RWPE2 (cell line): Measurements from ENCODE around the gene MPHOSPH9.
"Not testable (repeated sequence)": the region's sequence is repeated elsewhere in the genome, so short reads cannot be mapped to it uniquely, and the experiment has no call there.

Experiments used
- ATAC-seq: fragments of 200-7000 bp; cut with Tn5 transposase; 3 replicates; pipeline ENCODE4 v1.9.1; 2021; ENCODE audit warnings: low read depth
- DNase-seq: peaks from one replicate; pipeline ENCODE4 v3.0.0-alpha.2; 2020; ENCODE audit warnings: low spot score
- H3K27ac ChIP-seq: fragments of 450-650 bp; 2 replicates; pipeline ENCODE4 v1.5.1; 2017; ENCODE audit warnings: mild to moderate bottlenecking; ENCODE audit not compliant: poor library complexity, severe bottlenecking
- H3K27me3 ChIP-seq: fragments of 250-450 bp; sonication (Bioruptor Pico); 2 replicates; pipeline ENCODE4 v1.5.1; 2021; ENCODE audit warnings: mild to moderate bottlenecking, moderate library complexity; ENCODE audit not compliant: insufficient read depth, poor library complexity, severe bottlenecking
- H3K36me3 ChIP-seq: fragments of 250-450 bp; sonication (Bioruptor Pico); 2 replicates; pipeline ENCODE4 v1.5.1; 2020; ENCODE audit warnings: low read depth, mild to moderate bottlenecking, moderate library complexity
- H3K4me1 ChIP-seq: fragments of 250-450 bp; sonication (Bioruptor Pico); 2 replicates; pipeline ENCODE4 v1.5.1; 2021; ENCODE audit warnings: mild to moderate bottlenecking, moderate library complexity; ENCODE audit not compliant: insufficient read depth, poor library complexity, severe bottlenecking
- H3K4me3 ChIP-seq: fragments of 250-450 bp; sonication (Bioruptor Pico); 2 replicates; pipeline ENCODE4 v1.5.1; 2021; ENCODE audit warnings: mild to moderate bottlenecking, moderate library complexity; ENCODE audit not compliant: severe bottlenecking
- H3K9me3 ChIP-seq: fragments of 250-450 bp; sonication (Bioruptor Pico); 2 replicates; pipeline ENCODE4 v1.5.1; 2021; ENCODE audit warnings: mild to moderate bottlenecking, moderate library complexity; ENCODE audit not compliant: severe bottlenecking
- TF ChIP-seq, protein P1 (sequence below): fragments of 450-650 bp; IDR thresholded peaks from one replicate; pipeline ENCODE4 v1.5.1; 2017; ENCODE audit warnings: mild to moderate bottlenecking, moderate library complexity; ENCODE audit not compliant: poor library complexity, severe bottlenecking

Gene MPHOSPH9

DNA sequence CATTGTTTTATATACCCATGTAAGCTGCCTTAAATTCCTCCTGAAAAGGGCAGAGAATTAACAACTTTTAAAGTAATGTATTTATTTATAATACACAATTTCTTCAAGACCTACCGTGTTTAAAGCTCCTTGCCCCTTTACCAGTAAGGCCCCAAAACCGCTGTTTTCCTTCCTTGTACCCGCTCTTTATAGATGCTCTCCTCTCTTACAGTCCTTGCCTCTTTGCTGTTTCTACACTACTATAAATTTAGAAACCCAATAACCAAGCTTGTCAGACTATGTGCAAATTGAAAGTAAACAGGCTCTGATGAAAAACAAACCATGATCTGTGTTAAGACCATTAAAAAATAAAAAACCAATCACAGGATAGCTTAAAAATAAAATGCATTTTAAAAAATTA is 3.9 kb downstream of the MPHOSPH9 start:
- Histone ChIP-seq H3K4me3 (no peak overlapping the region), H3K4me1 (peaks cover 14% of the 10 kb centered on the region), H3K36me3 (peaks cover 35% of the 10 kb centered on the region), H3K27me3 (no peaks in the 10 kb centered on the region), H3K9me3 (no peaks in the 10 kb centered on the region), H3K27ac (no peak overlapping the region)
- TF ChIP-seq, protein P1, sequence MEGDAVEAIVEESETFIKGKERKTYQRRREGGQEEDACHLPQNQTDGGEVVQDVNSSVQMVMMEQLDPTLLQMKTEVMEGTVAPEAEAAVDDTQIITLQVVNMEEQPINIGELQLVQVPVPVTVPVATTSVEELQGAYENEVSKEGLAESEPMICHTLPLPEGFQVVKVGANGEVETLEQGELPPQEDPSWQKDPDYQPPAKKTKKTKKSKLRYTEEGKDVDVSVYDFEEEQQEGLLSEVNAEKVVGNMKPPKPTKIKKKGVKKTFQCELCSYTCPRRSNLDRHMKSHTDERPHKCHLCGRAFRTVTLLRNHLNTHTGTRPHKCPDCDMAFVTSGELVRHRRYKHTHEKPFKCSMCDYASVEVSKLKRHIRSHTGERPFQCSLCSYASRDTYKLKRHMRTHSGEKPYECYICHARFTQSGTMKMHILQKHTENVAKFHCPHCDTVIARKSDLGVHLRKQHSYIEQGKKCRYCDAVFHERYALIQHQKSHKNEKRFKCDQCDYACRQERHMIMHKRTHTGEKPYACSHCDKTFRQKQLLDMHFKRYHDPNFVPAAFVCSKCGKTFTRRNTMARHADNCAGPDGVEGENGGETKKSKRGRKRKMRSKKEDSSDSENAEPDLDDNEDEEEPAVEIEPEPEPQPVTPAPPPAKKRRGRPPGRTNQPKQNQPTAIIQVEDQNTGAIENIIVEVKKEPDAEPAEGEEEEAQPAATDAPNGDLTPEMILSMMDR, result no peak
- DNase-seq, result no peak
- no peak for ATAC-seq

DNA sequence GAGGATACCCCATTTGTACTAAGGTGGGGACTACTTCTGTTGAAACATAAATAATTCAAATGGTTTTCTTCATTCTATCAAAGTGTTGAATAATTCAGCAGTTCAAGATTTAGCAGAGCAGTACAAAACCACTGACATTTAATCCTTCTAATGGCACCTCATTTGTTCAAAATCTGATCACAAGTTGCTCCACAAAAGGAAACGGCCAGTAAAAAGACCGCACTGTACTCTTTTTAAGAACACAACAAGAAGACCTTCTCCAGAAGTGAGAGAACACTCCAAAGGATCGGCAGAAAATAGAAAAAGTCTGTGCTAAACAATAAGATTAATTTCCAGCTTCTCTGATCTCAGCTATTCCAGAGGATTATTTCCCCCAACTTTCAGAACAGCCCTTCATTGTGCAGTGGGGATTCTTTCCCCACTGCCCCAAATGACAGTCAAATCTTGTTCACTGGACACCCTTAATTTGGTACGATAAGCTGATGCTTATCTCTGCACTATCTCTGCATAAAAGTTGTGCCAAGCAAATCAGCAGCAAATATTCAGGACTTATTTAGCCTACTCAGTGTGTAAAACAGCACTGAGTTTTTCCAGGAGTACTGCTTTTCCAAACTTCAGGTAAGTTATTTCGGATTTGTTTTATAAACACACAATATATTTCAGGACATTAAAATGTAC is 5.2 kb downstream of the MPHOSPH9 start:
- TF ChIP-seq, protein P1, result no peak
- no peak overlapping the region for H3K4me3 ChIP-seq

DNA sequence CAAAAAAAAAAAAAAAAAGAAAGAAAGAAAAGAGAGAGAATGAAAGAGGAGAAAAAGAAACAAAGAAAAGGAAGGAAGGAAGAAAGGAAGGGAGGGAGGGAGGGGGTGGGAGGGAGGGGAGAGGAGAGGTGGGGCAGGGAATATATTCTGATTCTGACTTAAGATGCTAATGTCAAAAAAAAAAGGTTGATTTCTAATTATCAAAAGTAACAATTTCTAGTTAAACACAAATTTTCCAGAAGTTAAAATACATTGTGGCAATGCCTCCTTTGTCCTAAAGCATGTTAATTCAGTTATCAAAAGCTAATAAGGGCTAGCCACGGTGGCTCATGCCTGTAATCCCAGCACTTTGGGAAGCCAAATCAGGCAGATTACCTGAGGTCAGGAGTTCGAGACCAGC is 7.5 kb downstream of the MPHOSPH9 start:
- H3K9me3 ChIP-seq, result no peaks in the 10 kb centered on the region
- TF ChIP-seq, protein P1, result no peak
- DNase-seq (no peak), ATAC-seq (no peak)
- H3K4me3 ChIP-seq, result no peak overlapping the region
- peaks cover 7% of the 10 kb centered on the region for H3K4me1 ChIP-seq
- no peak overlapping the region for H3K27ac ChIP-seq
- no peaks in the 10 kb centered on the region for H3K27me3 ChIP-seq
- H3K36me3 ChIP-seq, result peaks cover 60% of the 10 kb centered on the region

More for the DNA sequence above, 5.2 kb downstream of the MPHOSPH9 start:
- Histone ChIP-seq H3K27ac (no peak overlapping the region), H3K4me1 (peaks cover 14% of the 10 kb centered on the region), H3K9me3 (no peaks in the 10 kb centered on the region), H3K27me3 (no peaks in the 10 kb centered on the region), H3K36me3 (peaks cover 40% of the 10 kb centered on the region)
- ATAC-seq (no peak), DNase-seq (no peak)

DNA sequence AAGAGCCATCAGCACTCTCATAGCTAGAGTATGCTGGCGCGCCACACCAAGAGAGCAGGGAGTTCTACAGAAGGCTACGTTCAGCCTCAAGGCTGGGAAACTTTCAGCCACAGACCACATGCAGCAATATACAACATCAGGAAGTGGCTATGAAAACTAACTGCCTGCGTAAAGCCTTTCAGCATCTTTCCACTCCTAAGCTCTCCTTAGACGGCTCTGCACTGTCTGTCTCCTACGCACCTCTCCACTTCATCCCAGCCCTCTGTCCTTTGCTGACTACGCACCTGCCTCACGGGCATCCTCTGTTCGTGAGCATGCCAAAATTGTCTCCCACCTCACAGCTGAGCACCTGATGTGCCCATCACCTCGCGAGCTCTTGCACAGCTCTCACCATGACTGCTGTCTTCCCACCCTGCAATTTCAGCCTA is 9.7 kb downstream of the MPHOSPH9 start:
- no peaks in the 10 kb centered on the region for H3K9me3 ChIP-seq
- no peak overlapping the region for H3K4me3 ChIP-seq
- no peak for ATAC-seq
- no peaks in the 10 kb centered on the region for H3K27me3 ChIP-seq
- DNase-seq, result no peak
- no peak overlapping the region for H3K27ac ChIP-seq
- H3K4me1 ChIP-seq, result no peaks in the 10 kb centered on the region
- TF ChIP-seq, protein P1, result no peak
- H3K36me3 ChIP-seq, result peaks cover 74% of the 10 kb centered on the region

DNA sequence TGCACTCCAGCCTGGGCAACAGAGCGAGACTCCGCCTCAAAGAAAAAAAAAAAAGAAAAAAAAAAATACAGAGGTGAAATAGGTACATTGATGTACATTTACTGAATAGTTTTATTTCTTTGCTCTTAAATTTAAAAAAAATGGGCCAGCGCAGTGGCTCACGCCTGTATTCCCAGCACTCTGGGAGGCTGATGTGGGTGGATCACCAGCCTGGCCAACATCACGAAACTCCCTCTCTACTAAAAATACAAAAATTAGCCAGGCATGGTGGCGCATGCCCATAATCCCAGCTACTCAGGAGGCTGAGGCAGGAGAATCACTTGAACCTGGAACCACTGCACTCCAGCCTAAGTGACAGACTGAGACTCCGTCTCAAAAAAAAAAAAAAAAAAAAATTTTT is 25.1 kb downstream of the MPHOSPH9 start:
- not testable (repeated sequence) for H3K9me3 ChIP-seq, H3K27ac ChIP-seq, H3K4me3 ChIP-seq, H3K4me1 ChIP-seq, DNase-seq, H3K27me3 ChIP-seq, ATAC-seq
- H3K36me3 ChIP-seq, result peaks cover 50% of the 10 kb centered on the region

DNA sequence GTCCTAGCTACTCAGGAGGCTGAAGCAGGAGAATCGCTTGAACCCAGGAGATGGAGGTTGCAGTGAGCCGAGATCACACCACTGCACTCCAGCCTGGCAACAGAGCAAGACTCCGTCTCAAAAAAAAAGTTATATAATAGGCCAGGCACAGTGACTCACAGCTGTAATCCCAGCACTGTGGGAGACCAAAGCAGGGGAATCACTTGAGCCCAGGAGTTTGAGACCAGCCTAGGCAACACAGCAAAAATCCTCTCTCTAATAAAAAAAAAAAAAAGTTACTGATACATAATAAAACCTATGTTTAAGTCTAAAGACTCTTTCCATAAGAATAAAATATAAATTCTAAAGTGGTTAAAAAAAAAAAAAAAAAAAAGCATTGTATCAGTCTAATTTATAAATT is 26.1 kb downstream of the MPHOSPH9 start:
- H3K27ac ChIP-seq, DNase-seq, H3K4me1 ChIP-seq, ATAC-seq, H3K27me3 ChIP-seq, H3K4me3 ChIP-seq, H3K9me3 ChIP-seq: not testable (repeated sequence)
- peaks cover 61% of the 10 kb centered on the region for H3K36me3 ChIP-seq
